PC-3 (cell line): ENCODE results near the gene ZRANB2. TPM values are rescaled to one million over a fixed set of nuclear protein-coding genes. Genes with fewer than 3 reads are reported as not detected.

ENCODE experiments used
- ATAC-seq: fragments of 200-7000 bp; cut with Tn5 transposase; 2 replicates; pipeline ENCODE4 v1.9.1; 2020; ENCODE audit warnings: mild to moderate bottlenecking, moderate library complexity
- BruUV-seq: library from RNA; stranded (reverse); fragments of 400-500 nt; replicated peaks from 2 replicates; lab custom pipeline; 2021; lab: Mats Ljungman, UMichigan
- CTCF ChIA-PET: fragments of 300-600 bp; sonication (Branson Sonifier 250); formaldehyde crosslinking; loops from one replicate; lab custom pipeline; 2022; ENCODE audit warnings: antibody characterized with exemption; lab: Charles Lee
- POLR2A ChIA-PET: fragments of 300-600 bp; sonication (Branson Sonifier 250); formaldehyde crosslinking; loops from one replicate; lab custom pipeline; 2022; ENCODE audit warnings: antibody characterized with exemption; ENCODE audit not compliant: unreplicated experiment; lab: Charles Lee
- DNase-seq: peaks from one replicate; pipeline ENCODE4 v3.0.0-alpha.2; 2015
- H2AFZ ChIP-seq: fragments of 300-600 bp; sonication (generic); 2 replicates; pipeline ENCODE4 v1.6.0; 2016; ENCODE audit warnings: antibody characterized with exemption, low read length
- H3F3A ChIP-seq: fragments of 300-600 bp; sonication (generic); one replicate; pipeline ENCODE4 v1.6.0; 2017; ENCODE audit warnings: antibody characterized with exemption, low read length, control low read depth, mild to moderate bottlenecking; ENCODE audit not compliant: unreplicated experiment
- H3K27ac ChIP-seq: fragments of 300-600 bp; sonication (generic); 2 replicates; pipeline ENCODE4 v1.5.1; 2016; ENCODE audit warnings: mild to moderate bottlenecking, low read length
- H3K27me3 ChIP-seq: fragments of 300-600 bp; sonication (generic); 2 replicates; pipeline ENCODE4 v1.6.1; 2016; ENCODE audit warnings: low read length, mixed read lengths
- H3K36me3 ChIP-seq: fragments of 300-600 bp; sonication (generic); 2 replicates; pipeline ENCODE4 v1.6.1; 2016; ENCODE audit warnings: low read depth, mixed run types, low read length, mixed read lengths
- H3K4me1 ChIP-seq: fragments of 300-600 bp; sonication (generic); 2 replicates; pipeline ENCODE4 v1.5.1; 2016; ENCODE audit warnings: low read length; ENCODE audit not compliant: insufficient read depth
- H3K4me2 ChIP-seq: fragments of 300-600 bp; sonication (generic); 2 replicates; pipeline ENCODE4 v1.6.0; 2016; ENCODE audit warnings: low read length
- H3K4me3 ChIP-seq: fragments of 300-600 bp; sonication (generic); 2 replicates; pipeline ENCODE4 v1.5.1; 2016; ENCODE audit warnings: mild to moderate bottlenecking, low read length, mixed read lengths
- H3K79me2 ChIP-seq: fragments of 300-600 bp; sonication (generic); 2 replicates; pipeline ENCODE4 v1.6.1; 2017; ENCODE audit warnings: low read length, mixed read lengths
- H3K9ac ChIP-seq: fragments of 300-600 bp; sonication (generic); 2 replicates; pipeline ENCODE4 v1.6.0; 2016; ENCODE audit warnings: mild to moderate bottlenecking, low read length
- H3K9me2 ChIP-seq: fragments of 300-600 bp; sonication (generic); replicated peaks from 2 replicates; pipeline ENCODE4 v1.6.1; 2016; ENCODE audit warnings: mixed run types, low read length, mixed read lengths
- H3K9me3 ChIP-seq: fragments of 300-600 bp; sonication (generic); 2 replicates; pipeline ENCODE4 v1.6.1; 2016; ENCODE audit warnings: low read length, mixed read lengths
- H4K20me1 ChIP-seq: fragments of 300-600 bp; sonication (generic); 2 replicates; pipeline ENCODE4 v1.6.1; 2016; ENCODE audit warnings: low read length, mixed read lengths
- CTCF ChIP-seq: fragments of 300-600 bp; sonication (generic); conservative IDR thresholded peaks from 2 replicates; pipeline ENCODE4 v1.5.1; 2017; ENCODE audit warnings: antibody characterized with exemption, low read depth, mild to moderate bottlenecking, low read length
- EZH2 ChIP-seq: fragments of 300-600 bp; sonication (generic); IDR thresholded peaks from one replicate; pipeline ENCODE4 v1.6.1; 2017; ENCODE audit warnings: antibody characterized with exemption, mild to moderate bottlenecking, low read length; ENCODE audit not compliant: unreplicated experiment
- EZH2phosphoT487 ChIP-seq: fragments of 300-600 bp; sonication (generic); IDR thresholded peaks from 2 replicates; pipeline ENCODE4 v1.6.1; 2018; ENCODE audit warnings: mild to moderate bottlenecking, antibody characterized with exemption, low read length, borderline replicate concordance
- intact Hi-C: fragments of 100-400 bp; cut with micrococcal nuclease; formaldehyde crosslinking; loops from 2 replicates; pipeline ENCODE4 v1.9.0; 2023
- total RNA-seq: library from RNA; depleted of rRNA; stranded (reverse); fragments of >200 nt; gene quantifications from 2 replicates; pipeline ENCODE4 v1.2.3, GENCODE V29; 2014

Gene ZRANB2
- total RNA-seq, 1 experiment from 2014 or later: 38.7 TPM

GRCh38 chr1:71027991-71028390 lies 52.8 kb downstream of the ZRANB2 start:
- H2AFZ ChIP-seq: no peak overlapping the region
- H3K4me1 ChIP-seq: no peaks in the 10 kb centered on the region
- no peak overlapping the region for H3K9ac ChIP-seq
- CTCF ChIA-PET: no interaction called here
- peaks cover 81% of the 10 kb centered on the region for H3K27me3 ChIP-seq
- TF ChIP-seq EZH2phosphoT487: no peak
- TF ChIP-seq EZH2: no peak
- no peak for TF ChIP-seq CTCF
- no TSS peak for BruUV-seq
- no peaks in the 10 kb centered on the region for H3K36me3 ChIP-seq
- no peaks in the 10 kb centered on the region for H4K20me1 ChIP-seq
- H3K9me3 ChIP-seq: no peaks in the 10 kb centered on the region
- POLR2A ChIA-PET: no interaction called here
- H3F3A ChIP-seq: no peaks in the 10 kb centered on the region
- H3K4me2 ChIP-seq: no peak overlapping the region
- no peak overlapping the region for H3K4me3 ChIP-seq
- no peaks in the 10 kb centered on the region for H3K79me2 ChIP-seq
- ATAC-seq (no peak), DNase-seq (no peak)
- no peaks in the 10 kb centered on the region for H3K9me2 ChIP-seq
- intact Hi-C loops: no loop called here
- H3K27ac ChIP-seq: no peak overlapping the region

GRCh38 chr1:71026093-71026492 lies 54.7 kb downstream of the ZRANB2 start:
- CTCF ChIA-PET: no interaction called here
- intact Hi-C loops: no loop called here
- Histone ChIP-seq H2AFZ (no peak overlapping the region), H3K4me2 (no peak overlapping the region), H3K9ac (no peak overlapping the region), H3K27me3 (peaks cover 78% of the 10 kb centered on the region), H3K27ac (no peak overlapping the region), H3K79me2 (no peaks in the 10 kb centered on the region), H3K4me3 (no peak overlapping the region), H3F3A (no peaks in the 10 kb centered on the region), H3K4me1 (no peaks in the 10 kb centered on the region), H3K9me2 (no peaks in the 10 kb centered on the region), H4K20me1 (no peaks in the 10 kb centered on the region), H3K9me3 (no peaks in the 10 kb centered on the region), H3K36me3 (no peaks in the 10 kb centered on the region)
- TF ChIP-seq EZH2phosphoT487 (no peak), EZH2 (no peak), CTCF (no peak)
- BruUV-seq: no TSS peak
- POLR2A ChIA-PET: no interaction called here
- ATAC-seq: no peak
- no peak for DNase-seq

GRCh38 chr1:71023515-71023914 lies 57.3 kb downstream of the ZRANB2 start:
- no peak for TF ChIP-seq CTCF
- H3K79me2 ChIP-seq: no peaks in the 10 kb centered on the region
- no peak overlapping the region for H3K27ac ChIP-seq
- H3K4me3 ChIP-seq: no peak overlapping the region
- H3K9me2 ChIP-seq: no peaks in the 10 kb centered on the region
- no peaks in the 10 kb centered on the region for H4K20me1 ChIP-seq
- ChIA-PET CTCF (no interaction called here), POLR2A (no interaction called here)
- no TSS peak for BruUV-seq
- no peaks in the 10 kb centered on the region for H3K4me1 ChIP-seq
- no peaks in the 10 kb centered on the region for H3K36me3 ChIP-seq
- H3K9me3 ChIP-seq: no peaks in the 10 kb centered on the region
- ATAC-seq (no peak), DNase-seq (no peak)
- H3K4me2 ChIP-seq: no peak overlapping the region
- H3F3A ChIP-seq: no peaks in the 10 kb centered on the region
- intact Hi-C loops: no loop called here
- H3K9ac ChIP-seq: no peak overlapping the region
- H2AFZ ChIP-seq: no peak overlapping the region
- peaks cover 81% of the 10 kb centered on the region for H3K27me3 ChIP-seq
